ENCODE results near the gene C2orf92.

DNA sequence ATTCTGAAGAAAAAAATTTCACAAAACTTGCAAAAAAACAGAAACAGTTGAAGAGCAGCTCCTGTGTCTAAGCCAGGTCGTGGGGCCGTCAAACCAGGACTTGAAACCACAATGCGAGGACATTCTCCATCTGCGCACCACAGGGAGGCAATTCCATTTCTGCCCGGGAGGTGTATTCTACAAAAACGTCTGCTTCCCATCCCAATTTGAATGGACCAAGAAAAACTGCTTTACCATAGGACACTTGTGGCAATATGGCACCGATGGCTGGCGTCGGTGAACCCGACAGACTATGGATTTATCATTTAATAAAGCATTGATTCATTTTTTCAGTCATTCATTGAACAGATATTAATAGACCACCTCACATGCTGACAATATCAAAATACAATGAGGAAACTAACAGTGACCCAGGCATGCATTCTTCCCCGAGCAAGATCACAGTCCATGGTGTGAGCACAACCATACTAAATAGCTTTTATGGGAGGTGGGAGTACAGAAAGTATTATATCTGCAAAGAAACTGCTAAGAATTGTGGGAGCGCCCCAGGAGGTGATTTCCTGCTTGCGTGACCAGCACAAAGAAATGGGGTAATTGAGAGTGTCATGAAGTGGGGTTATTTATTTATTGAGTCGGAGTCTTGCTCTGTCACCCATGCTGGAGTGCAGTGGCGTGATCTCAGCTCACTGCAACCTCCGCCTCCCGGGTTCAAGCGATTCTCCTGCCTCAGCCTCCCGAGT is 33.4 kb downstream of the C2orf92 start:
- TF ChIP-seq CTCF (IDR thresholded peaks at IDR 0.05; ENCODE audit: low read length) (no peak), EZH2 (optimal IDR thresholded peaks at IDR 0.05; ENCODE audit: low read depth, low read length) (no peak)
